Subcutaneous adipose tissue (tissue), 4 donors: ENCODE data around the gene ANK2. TPM values are rescaled to one million over a fixed set of nuclear protein-coding genes. Genes with fewer than 3 reads are reported as not detected.

ENCODE experiments used
- total RNA-seq, 4 donors: library from RNA; depleted of rRNA; stranded (reverse); fragments of >200 nt; gene quantifications; one replicate each; pipeline ENCODE4 v1.1.0, GENCODE V29; 2016
- TF ChIP-seq, protein P1 (sequence below): fragments of 450-650 bp; IDR thresholded peaks from one replicate; pipeline ENCODE4 v1.5.1; 2016; ENCODE audit warnings: low read depth, mild to moderate bottlenecking, control low read depth, antibody characterized with exemption, moderate library complexity

The ANK2 gene
- total RNA-seq, 4 donors from 2014 or later: 49.4 to 119 (median 72.9) TPM

DNA sequence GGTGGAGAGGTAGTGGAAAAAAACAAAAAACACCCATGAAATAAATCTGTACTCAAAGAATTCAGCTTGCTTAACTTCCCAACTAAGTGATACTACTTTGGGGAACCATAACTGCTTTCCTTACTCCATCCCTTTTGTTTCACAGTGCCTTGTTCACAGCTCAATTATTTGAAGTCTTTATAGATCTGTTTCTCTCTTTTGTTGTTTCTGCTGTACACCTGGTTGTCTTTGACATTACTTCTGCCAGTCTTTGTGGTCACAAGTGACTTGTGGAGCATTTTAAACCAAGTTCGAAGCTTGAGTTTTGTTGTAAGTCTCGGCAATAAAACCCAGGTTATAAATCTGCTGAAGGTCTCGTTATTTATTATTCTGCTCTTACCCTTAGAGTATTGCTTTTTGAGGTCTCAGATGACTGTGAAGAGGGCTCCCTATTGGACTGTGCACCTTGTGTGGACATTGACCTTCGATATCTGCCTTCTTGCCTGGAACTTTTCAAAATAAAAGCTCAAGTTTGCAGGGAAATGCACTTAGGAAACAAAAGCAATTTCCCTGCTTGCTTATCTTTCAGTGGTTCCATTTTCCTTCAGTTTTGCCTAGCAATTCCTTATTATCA is 59.8 kb downstream of the ANK2 start:
- TF ChIP-seq, protein P1, sequence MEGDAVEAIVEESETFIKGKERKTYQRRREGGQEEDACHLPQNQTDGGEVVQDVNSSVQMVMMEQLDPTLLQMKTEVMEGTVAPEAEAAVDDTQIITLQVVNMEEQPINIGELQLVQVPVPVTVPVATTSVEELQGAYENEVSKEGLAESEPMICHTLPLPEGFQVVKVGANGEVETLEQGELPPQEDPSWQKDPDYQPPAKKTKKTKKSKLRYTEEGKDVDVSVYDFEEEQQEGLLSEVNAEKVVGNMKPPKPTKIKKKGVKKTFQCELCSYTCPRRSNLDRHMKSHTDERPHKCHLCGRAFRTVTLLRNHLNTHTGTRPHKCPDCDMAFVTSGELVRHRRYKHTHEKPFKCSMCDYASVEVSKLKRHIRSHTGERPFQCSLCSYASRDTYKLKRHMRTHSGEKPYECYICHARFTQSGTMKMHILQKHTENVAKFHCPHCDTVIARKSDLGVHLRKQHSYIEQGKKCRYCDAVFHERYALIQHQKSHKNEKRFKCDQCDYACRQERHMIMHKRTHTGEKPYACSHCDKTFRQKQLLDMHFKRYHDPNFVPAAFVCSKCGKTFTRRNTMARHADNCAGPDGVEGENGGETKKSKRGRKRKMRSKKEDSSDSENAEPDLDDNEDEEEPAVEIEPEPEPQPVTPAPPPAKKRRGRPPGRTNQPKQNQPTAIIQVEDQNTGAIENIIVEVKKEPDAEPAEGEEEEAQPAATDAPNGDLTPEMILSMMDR: no peak

- TF ChIP-seq, protein P1: no peak
Observed at GRCh38 chr4:113112338-113112978, 63.0 kb downstream of the ANK2 start.

DNA sequence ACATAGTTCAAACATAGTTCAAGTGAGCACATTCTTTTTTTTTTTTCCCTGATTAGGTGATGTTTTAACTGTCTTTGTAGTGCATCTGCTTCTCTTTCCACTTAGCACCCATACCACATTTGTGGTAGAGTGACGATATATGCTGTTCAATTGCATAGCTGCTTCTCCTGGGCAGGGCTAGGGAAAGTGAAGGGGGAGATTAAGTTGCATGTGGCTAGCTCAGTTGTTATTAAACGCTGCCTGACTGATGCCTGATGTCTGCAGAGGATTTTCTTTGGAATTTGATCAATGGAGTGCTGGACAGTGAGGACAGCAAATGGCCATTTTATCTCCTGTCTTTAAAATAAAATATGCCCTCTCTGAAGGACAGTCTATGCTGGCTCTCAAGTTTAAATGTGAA is 63.7 kb downstream of the ANK2 start:
- TF ChIP-seq, protein P1: no peak

GRCh38 chr4:113114884-113115283 is 65.4 kb downstream of the ANK2 start:
- TF ChIP-seq, protein P1: no peak

GRCh38 chr4:113116414-113117357 is 67.2 kb downstream of the ANK2 start:
- TF ChIP-seq, protein P1: no peak

- TF ChIP-seq, protein P1: no peak
Observed at GRCh38 chr4:113117358-113117702, 67.9 kb downstream of the ANK2 start.

DNA sequence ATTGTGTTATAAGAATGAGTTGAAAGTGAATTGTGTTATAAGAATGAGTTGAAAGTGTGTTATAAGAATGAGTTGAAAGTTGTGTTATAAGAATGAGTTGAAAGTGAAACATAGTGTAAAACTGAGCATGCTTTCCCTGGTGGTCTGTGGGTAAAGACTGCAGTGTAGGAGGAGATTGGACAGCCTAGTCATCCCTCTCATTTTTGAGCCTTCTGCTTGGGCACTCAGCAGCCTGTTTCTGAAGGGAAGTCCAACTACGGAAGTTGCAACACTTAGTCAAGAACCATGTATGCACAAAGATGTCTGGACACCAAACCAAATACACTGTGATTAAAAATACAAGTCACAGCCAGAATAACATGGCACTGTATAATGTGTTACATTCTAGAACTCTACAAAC is 72.6 kb downstream of the ANK2 start:
- TF ChIP-seq, protein P1: no peak
